ENCODE measurements around the gene TBX10.

TBX10 gene

DNA sequence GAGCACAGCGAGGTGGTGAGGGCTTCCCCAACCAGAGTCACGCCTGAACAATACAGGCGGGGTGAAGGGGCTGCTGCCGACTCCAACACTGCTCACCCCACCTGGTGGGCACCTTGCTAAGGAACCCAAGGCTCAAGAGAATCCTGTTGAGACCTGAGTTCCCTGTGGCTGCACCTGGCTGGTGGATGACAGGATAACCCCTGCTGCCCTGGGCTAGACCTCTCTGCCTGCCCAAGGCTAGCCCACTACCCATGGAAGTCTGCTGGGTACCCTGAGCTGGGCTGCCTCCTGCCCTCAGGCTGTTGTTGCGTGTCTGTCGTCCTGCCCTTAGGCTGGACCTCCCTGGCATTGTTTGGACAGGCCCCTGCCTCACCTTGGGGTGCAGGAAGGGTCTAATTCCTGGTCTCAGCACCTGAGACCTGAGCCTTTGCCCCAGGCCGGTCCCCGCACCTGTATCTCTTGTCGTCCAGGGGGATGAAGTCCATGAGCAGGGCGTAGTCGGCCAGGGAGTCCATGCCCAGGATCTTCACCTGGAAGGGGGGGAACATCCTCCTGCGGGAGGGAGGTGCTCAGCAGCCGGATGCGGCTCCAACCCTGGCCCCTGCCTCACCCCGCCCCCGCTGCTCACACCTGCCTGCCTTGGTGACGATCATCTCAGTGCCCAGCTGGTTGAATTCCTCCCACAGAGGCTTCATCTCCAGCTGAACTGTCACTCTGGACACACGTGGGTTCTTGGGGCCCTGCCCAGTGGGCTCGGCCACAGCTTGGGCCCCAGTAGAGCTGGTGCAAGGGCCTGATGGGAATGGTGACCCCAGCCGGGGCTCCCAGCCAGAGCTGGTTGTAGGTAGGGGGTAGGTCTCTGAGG lies 5.0 kb downstream of the TBX10 start:
- no peak for FAIRE-seq
- DNase-seq (ENCODE audit: insufficient read length, low spot score), result no peak
- TF ChIP-seq, protein P1, sequence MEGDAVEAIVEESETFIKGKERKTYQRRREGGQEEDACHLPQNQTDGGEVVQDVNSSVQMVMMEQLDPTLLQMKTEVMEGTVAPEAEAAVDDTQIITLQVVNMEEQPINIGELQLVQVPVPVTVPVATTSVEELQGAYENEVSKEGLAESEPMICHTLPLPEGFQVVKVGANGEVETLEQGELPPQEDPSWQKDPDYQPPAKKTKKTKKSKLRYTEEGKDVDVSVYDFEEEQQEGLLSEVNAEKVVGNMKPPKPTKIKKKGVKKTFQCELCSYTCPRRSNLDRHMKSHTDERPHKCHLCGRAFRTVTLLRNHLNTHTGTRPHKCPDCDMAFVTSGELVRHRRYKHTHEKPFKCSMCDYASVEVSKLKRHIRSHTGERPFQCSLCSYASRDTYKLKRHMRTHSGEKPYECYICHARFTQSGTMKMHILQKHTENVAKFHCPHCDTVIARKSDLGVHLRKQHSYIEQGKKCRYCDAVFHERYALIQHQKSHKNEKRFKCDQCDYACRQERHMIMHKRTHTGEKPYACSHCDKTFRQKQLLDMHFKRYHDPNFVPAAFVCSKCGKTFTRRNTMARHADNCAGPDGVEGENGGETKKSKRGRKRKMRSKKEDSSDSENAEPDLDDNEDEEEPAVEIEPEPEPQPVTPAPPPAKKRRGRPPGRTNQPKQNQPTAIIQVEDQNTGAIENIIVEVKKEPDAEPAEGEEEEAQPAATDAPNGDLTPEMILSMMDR (IDR thresholded peaks at IDR 0.05; ENCODE audit: insufficient read depth, missing control alignments), result no peak

DNA sequence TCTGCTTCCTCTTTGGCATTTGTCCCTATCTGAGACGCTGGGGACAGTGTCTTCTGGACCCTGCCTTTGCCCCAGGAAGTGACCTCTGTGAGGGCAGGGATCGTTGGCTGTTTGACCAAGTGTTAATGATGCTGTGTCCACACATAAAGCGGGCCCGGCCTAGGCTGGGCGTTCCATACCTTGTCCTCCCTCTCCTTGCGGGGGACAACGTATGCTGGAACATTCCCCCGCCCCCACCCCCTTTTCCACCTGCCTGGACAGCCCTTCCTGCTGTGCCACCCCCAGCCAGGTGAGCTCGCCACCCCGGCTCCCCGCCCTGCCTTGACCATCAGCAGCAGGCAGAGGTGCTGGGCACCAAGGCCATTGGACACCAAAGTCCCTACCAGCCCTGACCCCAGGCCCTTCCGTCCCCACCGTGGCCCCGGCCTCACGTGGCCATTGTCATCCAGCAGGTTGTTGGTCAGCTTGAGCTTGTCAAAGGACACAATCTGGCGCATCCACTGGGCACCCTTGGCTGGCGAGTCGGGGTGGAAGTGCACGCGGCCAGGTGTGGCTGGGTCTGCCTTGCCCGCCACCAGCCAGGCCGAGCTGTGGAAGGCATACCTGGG lies 5.7 kb downstream of the TBX10 start:
- no peak for DNase-seq (ENCODE audit: insufficient read length, low spot score)
- TF ChIP-seq, protein P1 (IDR thresholded peaks at IDR 0.05; ENCODE audit: insufficient read depth, missing control alignments), result no peak
- no peak for FAIRE-seq

DNA sequence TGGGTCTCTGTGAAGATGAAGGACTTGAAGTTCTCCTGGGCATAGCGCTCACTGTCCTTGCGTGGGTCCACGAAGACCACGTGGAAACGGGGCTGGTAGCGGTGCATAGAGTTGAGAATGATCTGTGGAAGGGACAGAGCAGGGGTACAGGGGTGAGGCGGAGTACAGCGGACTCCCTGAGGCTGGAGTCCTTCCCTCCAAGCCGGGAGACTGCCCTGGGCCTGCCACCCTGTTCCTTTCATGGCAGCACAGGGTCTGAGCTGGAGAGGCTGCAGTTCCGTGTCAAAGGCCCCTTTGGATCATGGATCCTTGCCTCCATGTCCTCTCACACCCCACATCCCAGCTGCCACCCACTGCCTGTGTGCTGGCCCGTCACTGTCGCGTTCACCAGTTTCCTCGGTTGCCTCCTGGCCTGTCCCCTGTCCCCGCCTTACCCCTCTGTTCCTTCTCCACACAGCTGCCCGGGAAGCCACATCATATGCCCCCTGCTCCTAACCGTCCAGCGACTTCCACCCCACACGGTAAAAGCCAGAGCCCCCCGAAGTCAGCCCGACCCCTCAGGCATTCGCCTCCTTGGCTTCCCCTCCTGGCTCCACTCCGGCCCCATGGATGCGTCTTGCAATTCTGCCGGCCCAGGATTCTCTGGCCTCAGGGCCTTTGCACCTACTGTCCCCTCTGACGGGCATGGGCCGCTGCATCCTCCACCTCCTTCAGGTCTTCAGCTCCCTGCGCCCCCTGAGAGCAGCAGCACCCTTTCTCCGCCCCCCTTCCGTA lies 6.4 kb downstream of the TBX10 start:
- no peak for DNase-seq (ENCODE audit: insufficient read length, low spot score)
- no peak for FAIRE-seq
- TF ChIP-seq, protein P1 (IDR thresholded peaks at IDR 0.05; ENCODE audit: insufficient read depth, missing control alignments), result no peak

DNA sequence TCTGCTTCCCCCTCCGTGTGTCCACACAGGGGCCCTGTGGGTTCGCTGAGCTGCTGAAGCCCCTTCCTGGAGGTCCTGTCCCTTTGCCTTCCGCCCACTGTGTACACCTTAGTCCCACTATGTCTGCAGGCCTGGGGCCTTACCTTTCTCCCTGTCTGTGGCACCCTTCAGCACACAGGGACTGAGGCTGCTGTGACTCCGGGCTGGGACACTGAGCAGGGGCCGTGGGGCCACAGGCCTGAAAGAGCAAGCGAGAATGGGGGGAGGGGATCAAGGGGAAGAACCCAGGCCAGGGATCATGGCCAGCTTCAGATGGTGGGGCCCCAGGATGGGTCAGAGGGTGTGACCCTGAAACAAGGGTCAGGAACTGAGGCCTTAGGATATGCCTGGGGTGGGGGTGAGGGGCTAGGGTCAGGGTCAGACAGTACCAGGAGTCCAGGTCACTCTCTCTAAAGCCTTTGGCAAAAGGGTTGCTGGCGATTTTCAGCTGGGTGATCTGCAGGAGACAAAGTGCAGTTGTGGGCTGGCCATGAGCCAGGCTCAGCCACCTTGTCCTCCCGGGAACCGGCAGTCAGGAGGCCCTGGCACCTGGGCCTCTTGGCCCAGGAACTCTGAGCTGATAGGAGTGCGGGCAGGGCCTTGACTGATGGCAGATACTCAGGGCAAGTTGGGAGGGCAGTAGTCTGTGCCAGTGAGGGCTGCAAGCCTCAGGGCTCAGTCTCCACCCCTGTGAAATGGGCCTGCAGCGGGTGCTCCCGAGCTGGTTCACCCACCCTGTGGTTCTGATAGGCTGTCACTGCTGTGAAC lies 7.2 kb downstream of the TBX10 start:
- FAIRE-seq, result no peak
- no peak for DNase-seq (ENCODE audit: insufficient read length, low spot score)
- TF ChIP-seq, protein P1 (IDR thresholded peaks at IDR 0.05; ENCODE audit: insufficient read depth, missing control alignments), result no peak

DNA sequence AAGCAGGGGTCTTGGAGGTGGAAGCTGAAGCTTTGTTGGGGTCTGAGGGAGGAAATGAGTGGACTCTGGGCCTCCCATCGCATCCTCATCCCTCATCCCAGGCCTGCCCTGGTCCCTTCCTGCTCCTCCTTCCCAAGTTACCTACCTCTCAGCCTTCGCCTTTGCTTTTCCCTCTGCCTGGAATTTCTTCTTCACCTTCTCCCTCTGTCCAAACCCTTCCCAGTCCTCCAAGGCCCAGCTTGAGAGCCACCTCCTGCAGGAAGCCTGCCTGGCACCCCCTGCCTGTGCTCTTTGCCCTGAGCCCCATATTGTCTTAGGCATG lies 7.7 kb downstream of the TBX10 start:
- DNase-seq (ENCODE audit: insufficient read length, low spot score) (no peak), FAIRE-seq (no peak)
- TF ChIP-seq, protein P1 (IDR thresholded peaks at IDR 0.05; ENCODE audit: insufficient read depth, missing control alignments), result no peak

DNA sequence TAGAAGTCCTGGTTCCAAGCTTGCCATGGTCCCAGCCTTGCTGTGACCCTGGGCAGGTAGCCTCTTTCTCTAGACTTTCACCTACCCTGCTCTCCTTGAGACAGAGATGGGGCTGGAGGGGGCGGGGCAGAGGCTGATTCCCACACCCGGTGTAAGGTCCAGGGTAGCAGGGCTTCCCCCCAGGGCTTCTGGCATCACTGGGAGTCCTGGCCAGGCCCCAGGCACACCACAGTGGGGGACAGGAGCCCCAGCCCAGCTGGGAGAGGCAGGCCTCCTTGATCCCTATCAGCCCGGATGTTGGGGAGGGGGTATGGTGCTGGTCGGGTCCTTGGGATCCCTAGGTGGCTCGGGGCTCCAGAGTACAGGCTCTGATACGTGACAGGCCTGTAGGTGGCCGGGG lies 8.2 kb downstream of the TBX10 start:
- FAIRE-seq (no peak), DNase-seq (ENCODE audit: insufficient read length, low spot score) (no peak)
- TF ChIP-seq, protein P1 (IDR thresholded peaks at IDR 0.05; ENCODE audit: insufficient read depth, missing control alignments), result no peak
